Colonic mucosa (tissue), 4 donors: Measurements from ENCODE around the gene TALDO1. TPM values are rescaled to one million over a fixed set of nuclear protein-coding genes. Genes with fewer than 3 reads are reported as not detected.
"Not testable (repeated sequence)": the region's sequence is repeated elsewhere in the genome, so short reads cannot be mapped to it uniquely, and the experiment has no call there.

Source experiments
- DNase-seq: peaks from one replicate; pipeline ENCODE4 v3.0.0-alpha.2; 2020
- H3K27ac ChIP-seq: fragments of 200-600 bp; one replicate; pipeline ENCODE4 v1.8.0; 2021
- H3K27me3 ChIP-seq: fragments of 200-600 bp; one replicate; pipeline ENCODE4 v1.8.0; 2021
- H3K36me3 ChIP-seq: fragments of 200-600 bp; one replicate; pipeline ENCODE4 v1.8.0; 2021
- H3K4me1 ChIP-seq: fragments of 200-600 bp; one replicate; pipeline ENCODE4 v1.8.0; 2021; ENCODE audit warnings: mild to moderate bottlenecking
- H3K4me3 ChIP-seq: fragments of 200-600 bp; one replicate; pipeline ENCODE4 v1.8.0; 2021
- H3K9ac ChIP-seq, 2 donors: one replicate each; pipeline ENCODE4 v1.7.0; 2013; ENCODE audit warnings: control low read depth in 2 of 2, low read depth in 2 of 2, low read length in 2 of 2
- H3K9me3 ChIP-seq: fragments of 200-600 bp; one replicate; pipeline ENCODE4 v1.8.0; 2021
- CTCF ChIP-seq: fragments of 200-600 bp; IDR thresholded peaks from one replicate; pipeline ENCODE4 v1.8.0; 2022; ENCODE audit warnings: antibody characterized with exemption, mild to moderate bottlenecking
- intact Hi-C: fragments of 100-400 bp; cut with DNase I; formaldehyde crosslinking; loops from one replicate; pipeline ENCODE4 v1.14.1; 2022
- total RNA-seq, 2 donors: library from RNA; stranded (reverse); fragmentation: NEBNext Ultra II Directional in 1 of 2; extraction: Animal tissue kit (Norgen Biotek cat#: 25700) in 1 of 2; gene quantifications; one replicate each; pipeline ENCODE4 v1.2.1, GENCODE V29; 2021
- donor health status: healthy.
- donor health status: DM: no; HTN: no; CAD: no.
- donor health status: DM: no; HTN: no; CAD: no.

The TALDO1 gene
- total RNA-seq, 2 donors from 2014 or later, result 195 to 274 TPM

- DNase-seq, result no peak
- no peak overlapping the region for H3K4me3 ChIP-seq
- no peak for TF ChIP-seq CTCF
- no peaks in the 10 kb centered on the region for H3K36me3 ChIP-seq
- no peak overlapping the region for H3K27ac ChIP-seq
- H3K4me1 ChIP-seq, result peaks cover 30% of the 10 kb centered on the region
- intact Hi-C loops, result loop anchor here (5.0 to 10.0 kb wide), 2 partner anchors 67 to 175 kb away; no protein-coding TSS in a partner anchor
- H3K9ac ChIP-seq, result no peak overlapping the region
- H3K27me3 ChIP-seq, result peaks cover 5% of the 10 kb centered on the region
- H3K9me3 ChIP-seq, result no peaks in the 10 kb centered on the region
Observed at GRCh38 chr11:729492-730074, 17.7 kb upstream of the TALDO1 start.

DNA sequence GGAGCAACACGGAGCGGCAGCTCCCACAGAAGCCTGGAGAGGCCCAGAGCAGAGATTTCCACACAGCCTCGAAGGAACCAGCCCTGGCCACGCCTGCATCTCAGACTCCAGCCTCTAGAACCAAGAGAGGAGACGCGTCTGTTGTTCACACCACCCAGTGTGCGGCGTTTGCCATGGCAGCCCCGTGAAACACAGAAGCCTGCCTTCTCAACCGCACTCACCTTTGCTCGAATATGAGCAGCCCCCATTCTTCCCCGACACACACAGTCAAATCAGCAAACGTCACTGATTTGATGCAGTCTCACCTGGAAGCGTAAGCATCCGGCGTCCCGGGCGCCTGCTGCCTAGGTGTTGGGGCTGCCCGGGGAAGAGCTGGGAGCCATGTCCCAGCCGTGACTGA lies 14.2 kb upstream of the TALDO1 start:
- Histone ChIP-seq H3K9ac (no peak overlapping the region), H3K4me3 (no peak overlapping the region), H3K27ac (no peak overlapping the region), H3K36me3 (no peaks in the 10 kb centered on the region), H3K9me3 (no peaks in the 10 kb centered on the region), H3K27me3 (no peaks in the 10 kb centered on the region), H3K4me1 (peaks cover 5% of the 10 kb centered on the region)
- DNase-seq, result no peak
- intact Hi-C loops, result no loop called here
- TF ChIP-seq CTCF, result no peak

DNA sequence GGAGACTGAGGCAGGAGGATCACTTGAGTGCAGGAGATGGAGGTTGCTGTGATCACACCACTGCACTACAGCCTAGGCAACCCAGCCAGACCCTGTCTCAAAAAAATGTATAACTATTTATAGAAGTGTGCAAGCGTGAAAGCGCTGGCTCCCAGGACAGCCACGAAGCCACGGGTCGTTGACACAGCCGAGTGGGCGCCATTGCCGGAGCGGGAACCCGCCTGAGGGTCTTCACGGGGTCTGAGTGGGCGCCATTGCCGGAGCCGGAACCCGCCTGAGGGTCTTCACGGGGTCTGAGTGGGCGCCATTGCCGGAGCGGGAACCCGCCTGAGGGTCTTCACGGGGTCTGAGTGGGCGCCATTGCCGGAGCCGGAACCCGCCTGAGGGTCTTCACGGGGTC lies 12.7 kb upstream of the TALDO1 start:
- H3K9me3 ChIP-seq, H3K9ac ChIP-seq, intact Hi-C loops, H3K4me1 ChIP-seq, H3K36me3 ChIP-seq, H3K27ac ChIP-seq, H3K4me3 ChIP-seq, H3K27me3 ChIP-seq, DNase-seq: not testable (repeated sequence)

GRCh38 chr11:737366-737765 lies 9.9 kb upstream of the TALDO1 start:
- Histone ChIP-seq H3K9ac (no peak overlapping the region), H3K4me3 (no peak overlapping the region), H3K9me3 (no peaks in the 10 kb centered on the region), H3K27ac (no peak overlapping the region), H3K36me3 (no peaks in the 10 kb centered on the region), H3K27me3 (no peaks in the 10 kb centered on the region), H3K4me1 (no peaks in the 10 kb centered on the region)
- intact Hi-C loops, result no loop called here
- no peak for TF ChIP-seq CTCF
- DNase-seq, result no peak

- H3K36me3 ChIP-seq, result not testable (repeated sequence)
Observed at GRCh38 chr11:737899-738298, 9.4 kb upstream of the TALDO1 start.

GRCh38 chr11:742156-742546 lies 5.1 kb upstream of the TALDO1 start:
- no peak overlapping the region for H3K9ac ChIP-seq
- intact Hi-C loops, result no loop called here
- H3K9me3 ChIP-seq, result no peaks in the 10 kb centered on the region
- H3K27ac ChIP-seq, result no peak overlapping the region
- DNase-seq, result no peak
- no peaks in the 10 kb centered on the region for H3K27me3 ChIP-seq
- TF ChIP-seq CTCF, result no peak
- no peak overlapping the region for H3K4me3 ChIP-seq
- H3K4me1 ChIP-seq, result no peaks in the 10 kb centered on the region
- no peaks in the 10 kb centered on the region for H3K36me3 ChIP-seq

More at GRCh38 chr11:737899-738298, 9.4 kb upstream of the TALDO1 start:
- H3K4me1 ChIP-seq, H3K27ac ChIP-seq, intact Hi-C loops, H3K27me3 ChIP-seq, H3K9me3 ChIP-seq, H3K9ac ChIP-seq, H3K4me3 ChIP-seq, DNase-seq: not testable (repeated sequence)
